Lower lobe of right lung (tissue), 2 donors: ENCODE measurements around the gene OST4. TPM values are rescaled to one million over a fixed set of nuclear protein-coding genes. Genes with fewer than 3 reads are reported as not detected.
A peak's percentile ranks its signal among the peaks of the same experiment; 100 is the strongest.

Source experiments
- ATAC-seq, 2 donors: fragments of 200-7000 bp; cut with Tn5 transposase; one replicate each; pipeline ENCODE4 v1.9.1; 2020 to 2022; ENCODE audit warnings: mild to moderate bottlenecking in 2 of 2, moderate library complexity in 2 of 2
- DNase-seq: peaks from one replicate; pipeline ENCODE4 v3.0.0-alpha.2; 2020
- H3K27ac ChIP-seq: fragments of 200-600 bp; one replicate; pipeline ENCODE4 v1.8.0; 2022
- H3K27me3 ChIP-seq: fragments of 200-600 bp; one replicate; pipeline ENCODE4 v1.8.0; 2022; ENCODE audit warnings: low read depth
- H3K36me3 ChIP-seq: fragments of 200-600 bp; one replicate; pipeline ENCODE4 v1.8.0; 2022; ENCODE audit warnings: mild to moderate bottlenecking
- H3K4me1 ChIP-seq: fragments of 200-600 bp; one replicate; pipeline ENCODE4 v1.8.0; 2022
- H3K4me3 ChIP-seq: fragments of 200-600 bp; one replicate; pipeline ENCODE4 v1.8.0; 2022; ENCODE audit warnings: mild to moderate bottlenecking
- H3K9me3 ChIP-seq: fragments of 200-600 bp; one replicate; pipeline ENCODE4 v1.8.0; 2022
- intact Hi-C: fragments of 100-400 bp; cut with DNase I; formaldehyde crosslinking; loops from one replicate; pipeline ENCODE4 v1.11.0; 2022
- total RNA-seq: library from RNA; stranded (reverse); fragmentation: NEBNext Ultra II Directional; extraction: Animal tissue kit (Norgen Biotek cat#: 25700); gene quantifications from one replicate; pipeline ENCODE4 v1.2.1, GENCODE V29; 2021
- TF ChIP-seq, protein P1 (sequence below): fragments of 200-600 bp; IDR thresholded peaks from one replicate; pipeline ENCODE4 v1.8.0; 2022; ENCODE audit warnings: antibody characterized with exemption, mild to moderate bottlenecking
- donor health status: DM: no; HTN: yes; CAD: no; lungs with severe emphysema.

The OST4 gene
- total RNA-seq, 1 donor from 2014 or later = 243 TPM

DNA sequence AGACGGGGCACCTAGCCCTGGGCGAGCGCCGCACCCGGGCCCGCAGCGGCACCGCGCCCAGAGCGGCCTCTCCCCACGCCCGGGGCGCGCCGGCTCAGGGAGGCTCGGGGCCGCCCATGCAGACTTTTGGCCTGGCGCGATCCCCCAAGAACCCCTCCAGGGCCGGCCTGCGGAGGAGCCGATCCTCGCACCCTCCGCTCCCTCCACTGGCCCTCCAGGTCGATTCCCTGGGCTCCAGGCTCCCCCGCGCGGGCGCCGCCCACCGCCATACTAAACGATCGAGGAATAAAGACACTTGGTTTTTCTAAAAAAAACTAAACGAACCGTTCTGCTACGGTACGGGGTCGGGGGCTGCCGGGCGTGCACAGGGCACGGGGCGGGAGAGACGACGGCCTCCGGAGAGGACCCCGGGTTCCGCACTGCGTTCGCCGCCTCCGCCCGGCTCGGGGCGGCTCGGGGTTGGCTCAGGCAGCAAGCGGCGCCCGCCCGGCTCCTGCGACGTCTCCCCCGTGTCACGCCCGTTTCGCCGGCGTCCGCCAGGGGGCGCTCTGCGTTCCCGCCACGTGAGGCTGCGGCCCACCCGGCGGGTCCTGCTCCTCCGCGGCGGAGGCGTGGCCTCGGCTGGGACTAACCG lies 14.8 kb upstream of the OST4 start:
- intact Hi-C loops = no loop called here
- Histone ChIP-seq H3K36me3 (no peaks in the 10 kb centered on the region), H3K9me3 (no peaks in the 10 kb centered on the region), H3K4me1 (peaks cover 38% of the 10 kb centered on the region), H3K27me3 (no peaks in the 10 kb centered on the region), H3K4me3 (peak overlapping the region; percentile 73), H3K27ac (peak overlapping the region; percentile 92)
- DNase-seq (peak; percentile 96), ATAC-seq (peak; percentile 95 to 96)
- TF ChIP-seq, protein P1, sequence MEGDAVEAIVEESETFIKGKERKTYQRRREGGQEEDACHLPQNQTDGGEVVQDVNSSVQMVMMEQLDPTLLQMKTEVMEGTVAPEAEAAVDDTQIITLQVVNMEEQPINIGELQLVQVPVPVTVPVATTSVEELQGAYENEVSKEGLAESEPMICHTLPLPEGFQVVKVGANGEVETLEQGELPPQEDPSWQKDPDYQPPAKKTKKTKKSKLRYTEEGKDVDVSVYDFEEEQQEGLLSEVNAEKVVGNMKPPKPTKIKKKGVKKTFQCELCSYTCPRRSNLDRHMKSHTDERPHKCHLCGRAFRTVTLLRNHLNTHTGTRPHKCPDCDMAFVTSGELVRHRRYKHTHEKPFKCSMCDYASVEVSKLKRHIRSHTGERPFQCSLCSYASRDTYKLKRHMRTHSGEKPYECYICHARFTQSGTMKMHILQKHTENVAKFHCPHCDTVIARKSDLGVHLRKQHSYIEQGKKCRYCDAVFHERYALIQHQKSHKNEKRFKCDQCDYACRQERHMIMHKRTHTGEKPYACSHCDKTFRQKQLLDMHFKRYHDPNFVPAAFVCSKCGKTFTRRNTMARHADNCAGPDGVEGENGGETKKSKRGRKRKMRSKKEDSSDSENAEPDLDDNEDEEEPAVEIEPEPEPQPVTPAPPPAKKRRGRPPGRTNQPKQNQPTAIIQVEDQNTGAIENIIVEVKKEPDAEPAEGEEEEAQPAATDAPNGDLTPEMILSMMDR = peak; percentile 97

DNA sequence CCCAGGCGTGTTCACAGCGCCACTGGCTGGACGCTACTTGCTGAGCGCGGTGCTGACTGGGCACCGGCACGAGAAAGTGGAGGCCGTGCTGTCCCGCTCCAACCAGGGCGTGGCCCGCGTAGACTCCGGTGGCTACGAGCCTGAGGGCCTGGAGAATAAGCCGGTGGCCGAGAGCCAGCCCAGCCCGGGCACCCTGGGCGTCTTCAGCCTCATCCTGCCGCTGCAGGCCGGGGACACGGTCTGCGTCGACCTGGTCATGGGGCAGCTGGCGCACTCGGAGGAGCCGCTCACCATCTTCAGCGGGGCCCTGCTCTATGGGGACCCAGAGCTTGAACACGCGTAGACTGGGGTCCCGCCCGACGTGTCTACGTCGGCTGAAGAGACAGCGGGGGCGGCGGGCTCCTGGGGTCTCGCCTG lies 14.2 kb upstream of the OST4 start:
- Histone ChIP-seq H3K9me3 (no peaks in the 10 kb centered on the region), H3K36me3 (no peaks in the 10 kb centered on the region), H3K27ac (peak overlapping the region; percentile 92), H3K27me3 (no peaks in the 10 kb centered on the region), H3K4me1 (peaks cover 42% of the 10 kb centered on the region), H3K4me3 (peak overlapping the region; percentile 73)
- intact Hi-C loops = no loop called here
- ATAC-seq = peak; percentile 60 to 74
- TF ChIP-seq, protein P1 = peak; percentile 49
- DNase-seq = peak; percentile 88

DNA sequence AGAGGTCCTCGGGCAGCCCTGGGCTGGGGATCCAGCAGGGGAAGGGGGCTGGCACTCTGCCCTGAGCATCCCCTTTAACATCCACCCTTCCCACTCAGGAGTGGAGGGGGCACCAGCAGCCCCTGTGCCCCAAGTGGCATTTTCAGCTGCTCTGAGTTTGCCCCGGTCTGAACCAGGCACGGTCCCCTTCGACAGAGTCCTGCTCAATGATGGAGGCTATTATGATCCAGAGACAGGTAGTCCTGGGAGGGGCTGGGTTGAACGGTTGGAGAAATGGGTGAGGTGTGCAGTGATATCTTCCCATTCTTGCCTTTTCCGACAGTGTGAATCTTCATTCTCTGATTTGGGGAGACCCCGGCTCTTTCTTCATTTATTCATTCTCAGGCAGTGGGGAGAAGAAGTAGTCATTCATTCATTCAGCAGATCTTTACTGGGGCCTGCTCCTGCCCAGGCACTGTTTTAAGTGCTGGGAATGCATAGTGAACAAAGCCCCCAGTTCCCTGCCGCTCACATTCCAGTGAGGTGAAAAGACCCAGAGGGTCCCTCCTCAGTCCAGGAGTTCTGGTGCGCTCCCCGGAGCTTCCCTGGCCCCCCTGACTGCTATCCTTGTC lies 13.7 kb upstream of the OST4 start:
- Histone ChIP-seq H3K4me1 (peaks cover 47% of the 10 kb centered on the region), H3K9me3 (no peaks in the 10 kb centered on the region), H3K4me3 (peak overlapping the region; percentile 73), H3K27me3 (no peaks in the 10 kb centered on the region), H3K36me3 (no peaks in the 10 kb centered on the region), H3K27ac (peak overlapping the region; percentile 92)
- TF ChIP-seq, protein P1 = no peak
- DNase-seq = no peak
- intact Hi-C loops = no loop called here
- no peak for ATAC-seq

DNA sequence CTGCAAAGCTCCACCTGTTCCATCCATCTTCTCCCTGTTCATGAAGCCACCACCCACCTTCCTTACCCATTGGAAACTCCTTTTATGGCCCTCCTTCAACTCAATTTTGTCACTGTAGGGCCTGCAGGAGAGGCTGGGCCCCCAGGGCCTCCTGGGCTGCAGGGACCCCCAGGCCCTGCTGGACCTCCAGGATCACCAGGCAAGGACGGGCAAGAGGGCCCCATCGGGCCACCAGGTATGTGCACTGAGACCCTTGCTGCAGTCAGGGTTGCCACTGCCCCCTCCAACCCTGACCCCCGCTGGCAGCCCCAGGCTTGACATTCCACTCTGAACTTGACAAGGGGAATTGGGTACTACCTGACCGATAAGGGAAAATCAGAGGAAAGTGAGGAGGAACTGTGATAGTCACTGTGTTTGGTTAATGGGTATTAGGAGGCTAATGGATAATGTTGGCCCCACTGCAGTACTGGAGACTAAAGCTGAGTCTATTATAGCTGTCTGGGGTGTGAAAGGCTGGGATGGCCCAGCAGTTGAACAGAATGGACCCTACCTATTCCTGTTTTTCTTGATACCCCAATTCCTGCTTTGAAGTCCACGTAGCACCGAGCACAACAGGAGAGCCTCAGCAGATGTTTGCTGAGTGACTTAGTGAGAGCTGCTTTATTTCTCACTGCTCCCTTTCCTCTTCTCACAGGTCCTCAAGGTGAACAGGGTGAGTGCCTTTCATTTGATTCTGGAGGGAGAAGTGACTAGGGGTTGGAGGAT lies 13.0 kb upstream of the OST4 start:
- TF ChIP-seq, protein P1 = no peak
- no peak overlapping the region for H3K4me3 ChIP-seq
- no peaks in the 10 kb centered on the region for H3K36me3 ChIP-seq
- intact Hi-C loops = no loop called here
- no peaks in the 10 kb centered on the region for H3K27me3 ChIP-seq
- ATAC-seq (no peak), DNase-seq (no peak)
- H3K9me3 ChIP-seq = no peaks in the 10 kb centered on the region
- H3K27ac ChIP-seq = no peak overlapping the region
- peaks cover 50% of the 10 kb centered on the region for H3K4me1 ChIP-seq

DNA sequence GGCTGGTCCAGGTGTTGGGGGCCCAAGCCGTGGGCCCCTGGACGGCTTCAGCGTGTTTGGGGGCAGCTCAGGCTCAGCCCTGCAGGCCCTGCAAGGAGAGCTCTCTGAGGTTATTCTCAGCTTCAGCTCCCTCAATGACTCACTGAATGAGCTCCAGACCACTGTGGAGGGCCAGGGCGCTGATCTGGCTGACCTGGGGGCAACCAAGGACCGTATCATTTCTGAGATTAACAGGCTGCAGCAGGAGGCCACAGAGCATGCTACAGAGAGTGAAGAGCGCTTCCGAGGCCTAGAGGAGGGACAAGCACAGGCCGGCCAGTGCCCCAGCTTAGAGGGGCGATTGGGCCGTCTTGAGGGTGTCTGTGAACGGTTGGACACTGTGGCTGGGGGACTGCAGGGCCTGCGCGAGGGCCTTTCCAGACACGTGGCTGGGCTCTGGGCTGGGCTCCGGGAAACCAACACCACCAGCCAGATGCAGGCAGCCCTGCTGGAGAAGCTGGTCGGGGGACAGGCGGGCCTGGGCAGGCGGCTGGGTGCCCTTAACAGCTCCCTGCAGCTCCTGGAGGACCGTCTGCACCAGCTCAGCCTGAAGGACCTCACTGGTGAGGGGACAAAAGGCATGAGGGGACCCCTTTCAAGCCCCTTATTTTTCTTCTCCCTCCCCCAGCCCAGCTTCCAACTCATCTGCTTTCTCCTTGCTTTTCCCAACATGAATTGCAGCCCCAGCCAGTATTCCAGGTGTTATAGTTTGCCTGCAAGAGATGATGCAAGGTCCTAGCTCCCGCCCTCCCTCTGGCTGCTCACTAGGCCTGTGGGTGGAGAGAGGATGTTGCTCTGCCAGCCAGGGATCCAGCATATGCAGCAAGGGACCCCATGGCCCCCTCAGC lies 12.2 kb upstream of the OST4 start:
- H3K4me3 ChIP-seq = no peak overlapping the region
- no peaks in the 10 kb centered on the region for H3K27me3 ChIP-seq
- peaks cover 50% of the 10 kb centered on the region for H3K4me1 ChIP-seq
- H3K9me3 ChIP-seq = no peaks in the 10 kb centered on the region
- no peak overlapping the region for H3K27ac ChIP-seq
- ATAC-seq (no peak), DNase-seq (no peak)
- TF ChIP-seq, protein P1 = no peak
- intact Hi-C loops = no loop called here
- no peaks in the 10 kb centered on the region for H3K36me3 ChIP-seq
